Ovary (tissue), 9 donors: ENCODE results near the gene ZNF541. TPM values are rescaled to one million over a fixed set of nuclear protein-coding genes. Genes with fewer than 3 reads are reported as not detected.

Experiments used
- DNase-seq, 5 donors: peaks; one replicate each; pipeline ENCODE4 v3.0.0-alpha.2; 2019 to 2020
- H3K27ac ChIP-seq, 2 donors: fragments of 200-600 bp; one replicate each; pipeline versions ENCODE4 v1.5.1 to v1.8.0; 2019 to 2022
- H3K27me3 ChIP-seq: fragments of 200-600 bp; one replicate; pipeline ENCODE4 v1.8.0; 2022
- H3K36me3 ChIP-seq: fragments of 200-600 bp; sonication (generic); one replicate; pipeline ENCODE4 v1.5.1; 2019
- H3K4me1 ChIP-seq: one replicate; pipeline ENCODE4 v1.8.1; 2013; ENCODE audit warnings: mild to moderate bottlenecking, moderate library complexity; ENCODE audit not compliant: insufficient read depth
- H3K4me3 ChIP-seq: fragments of 200-600 bp; sonication (generic); one replicate; pipeline ENCODE4 v1.5.1; 2017
- H3K9me3 ChIP-seq, 2 donors: fragments of 200-600 bp in 1 of 2; sonication (generic) in 1 of 2; one replicate each; pipeline versions ENCODE4 v1.5.1 to v1.8.1; 2013 to 2019; ENCODE audit warnings: mild to moderate bottlenecking in 1 of 2, moderate library complexity in 1 of 2
- EP300 ChIP-seq: sonication (generic); formaldehyde crosslinking; IDR thresholded peaks from one replicate; pipeline ENCODE4 v1.6.1; 2017; ENCODE audit warnings: antibody characterized with exemption
- POLR2A ChIP-seq: fragments of 450-650 bp; IDR thresholded peaks from one replicate; pipeline ENCODE4 v1.6.1; 2017; ENCODE audit warnings: antibody characterized with exemption, mild to moderate bottlenecking, moderate library complexity
- WGBS, 3 donors: extraction: QIAGEN DNeasy Blood & Tissue Kit in 1 of 3; methylation state at CpG; one replicate each; pipeline versions ENCODE4 v1.1.5 to v1.1.7; 2013 to 2017; 5-methylcytosine and 5-hydroxymethylcytosine counted together
- intact Hi-C, 4 donors: fragments of 100-400 bp; cut with DNase I; formaldehyde crosslinking; loops; one replicate each; pipeline versions ENCODE4 v1.11.0 to v1.15.1; 2022 to 2023
- polyA plus RNA-seq, 2 donors: library from polyadenylated mRNA; stranded (reverse); fragments of 200-250 nt in 1 of 2; fragments of 350-450 nt in 1 of 2; fragmentation: Illumina TruSeq in 1 of 2; extraction: RNeasy Lipid Tissue Mini Kit (QIAGEN cat#74804) in 1 of 2; gene quantifications; one replicate each; pipeline ENCODE4 v1.2.3, GENCODE V29; 2013 to 2014
- total RNA-seq, 7 donors: library from RNA; depleted of rRNA in 2 of 7; stranded (reverse); fragments of >200 nt in 2 of 7; fragmentation: NEBNext Ultra II Directional in 3 of 7; extraction: Animal tissue kit (Norgen Biotek cat#: 25700) in 3 of 7; gene quantifications; one replicate each; pipeline versions ENCODE4 v1.1.0 to v1.2.4, GENCODE V29; 2016 to 2023
- TF ChIP-seq, protein P1 (sequence below), 3 donors: fragments of 450-650 bp in 2 of 3; fragments of 200-600 bp in 1 of 3; IDR thresholded peaks; one replicate each; pipeline versions ENCODE4 v1.5.1 to v1.8.0; 2016 to 2022; ENCODE audit warnings: antibody characterized with exemption in 3 of 3, mild to moderate bottlenecking in 1 of 3
- donor health status: DM: no; HTN: no; CAD: no; lungs with moderate emphysema.
- donor health status: DM: no; HTN: no; CAD: no.
- donor health status: Bipolar disorder and iron deficiency.
- donor health status: DM: yes; HTN: yes; CAD: no.
- donor health status: DM: no; HTN: no; CAD: no.
- donor health status: DM: yes; HTN: yes; CAD: no.

Gene ZNF541
- total and polyA plus RNA-seq, 9 donors, result 0.62 to 2.5 (median 1.5) TPM

DNA sequence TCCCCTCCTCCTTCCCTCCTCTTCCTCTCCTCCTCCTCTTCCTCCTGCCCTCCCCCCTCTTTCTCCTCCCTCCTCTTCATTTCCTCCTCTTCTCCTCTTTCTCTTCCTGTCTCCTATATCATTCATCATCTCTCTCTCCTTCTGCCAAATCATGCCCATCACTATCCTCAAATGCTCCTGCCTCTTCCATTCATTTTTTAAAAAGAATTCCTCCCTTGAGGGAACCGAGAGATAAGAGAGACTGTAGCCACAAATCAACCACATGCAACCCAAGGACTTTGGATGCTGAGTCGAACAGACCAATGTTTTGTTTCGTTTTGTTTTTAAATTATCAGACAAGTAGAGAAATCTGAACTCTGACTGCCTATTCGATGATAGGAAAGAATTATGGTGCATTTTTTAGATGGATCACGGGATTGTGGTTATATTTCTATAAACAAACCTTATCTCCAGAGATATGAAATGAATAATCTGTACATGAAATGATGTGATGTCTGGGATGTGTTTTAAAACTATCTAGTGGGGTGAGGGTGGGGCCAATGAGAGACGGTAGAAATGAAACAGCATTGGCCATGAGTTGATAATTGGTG is 9.5 kb upstream of the ZNF541 start:
- H3K9me3 ChIP-seq, result no peaks in the 10 kb centered on the region
- 3 to 6% (median 4%) methylated on average over 6 of the region's 6 CpGs for WGBS, 3 donors
- intact Hi-C loops, result no loop called here
- DNase-seq, result no peak
- no peaks in the 10 kb centered on the region for H3K4me1 ChIP-seq
- H3K27ac ChIP-seq, result no peak overlapping the region
- H3K4me3 ChIP-seq, result no peak overlapping the region
- H3K27me3 ChIP-seq, result no peaks in the 10 kb centered on the region
- TF ChIP-seq EP300 (no peak), POLR2A (no peak)
- TF ChIP-seq, protein P1, sequence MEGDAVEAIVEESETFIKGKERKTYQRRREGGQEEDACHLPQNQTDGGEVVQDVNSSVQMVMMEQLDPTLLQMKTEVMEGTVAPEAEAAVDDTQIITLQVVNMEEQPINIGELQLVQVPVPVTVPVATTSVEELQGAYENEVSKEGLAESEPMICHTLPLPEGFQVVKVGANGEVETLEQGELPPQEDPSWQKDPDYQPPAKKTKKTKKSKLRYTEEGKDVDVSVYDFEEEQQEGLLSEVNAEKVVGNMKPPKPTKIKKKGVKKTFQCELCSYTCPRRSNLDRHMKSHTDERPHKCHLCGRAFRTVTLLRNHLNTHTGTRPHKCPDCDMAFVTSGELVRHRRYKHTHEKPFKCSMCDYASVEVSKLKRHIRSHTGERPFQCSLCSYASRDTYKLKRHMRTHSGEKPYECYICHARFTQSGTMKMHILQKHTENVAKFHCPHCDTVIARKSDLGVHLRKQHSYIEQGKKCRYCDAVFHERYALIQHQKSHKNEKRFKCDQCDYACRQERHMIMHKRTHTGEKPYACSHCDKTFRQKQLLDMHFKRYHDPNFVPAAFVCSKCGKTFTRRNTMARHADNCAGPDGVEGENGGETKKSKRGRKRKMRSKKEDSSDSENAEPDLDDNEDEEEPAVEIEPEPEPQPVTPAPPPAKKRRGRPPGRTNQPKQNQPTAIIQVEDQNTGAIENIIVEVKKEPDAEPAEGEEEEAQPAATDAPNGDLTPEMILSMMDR (IDR thresholded peaks at IDR 0.05), result no peak
- H3K36me3 ChIP-seq, result no peaks in the 10 kb centered on the region

DNA sequence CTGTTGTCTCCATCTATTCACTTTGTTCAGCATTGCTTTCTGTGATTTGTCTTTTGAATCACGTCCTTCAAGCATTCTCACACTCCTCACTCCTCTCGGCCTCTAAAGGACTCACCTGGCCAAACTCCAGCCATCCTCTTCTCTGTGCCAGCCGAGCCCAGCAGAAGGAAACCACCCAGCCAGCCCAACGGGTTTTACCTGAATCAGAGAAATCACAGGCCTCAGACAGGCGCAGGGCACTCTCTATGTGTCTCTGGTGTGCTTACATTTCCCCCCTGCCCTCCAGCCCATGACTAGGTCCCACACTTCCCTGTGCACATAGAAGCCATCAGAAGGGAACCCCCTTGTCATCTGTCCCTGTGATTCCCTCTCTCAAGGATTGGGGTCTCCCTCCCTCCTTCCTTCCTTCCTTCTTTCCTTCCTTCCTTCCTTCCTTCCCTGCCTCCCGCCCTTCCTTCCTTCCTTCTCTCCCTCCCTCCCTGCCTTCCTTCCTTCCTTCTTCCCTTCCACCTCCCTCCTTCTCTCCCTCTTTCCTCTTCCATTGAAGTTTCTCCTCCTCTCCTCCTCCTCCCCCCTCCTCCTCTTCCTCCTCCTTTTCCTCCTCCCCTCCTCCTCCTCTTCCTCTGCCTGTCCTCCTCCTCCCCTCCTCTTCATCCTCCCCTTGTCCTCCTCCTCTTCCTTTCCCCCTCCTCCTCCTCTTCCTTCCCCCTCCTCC is 8.8 kb upstream of the ZNF541 start:
- Histone ChIP-seq H3K27ac (no peak overlapping the region), H3K9me3 (no peaks in the 10 kb centered on the region), H3K36me3 (no peaks in the 10 kb centered on the region), H3K27me3 (no peaks in the 10 kb centered on the region), H3K4me1 (no peaks in the 10 kb centered on the region), H3K4me3 (no peak overlapping the region)
- 50 to 57% (median 51%) methylated on average over 6 of the region's 6 CpGs for WGBS, 3 donors
- TF ChIP-seq, protein P1 (IDR thresholded peaks at IDR 0.05), result no peak
- TF ChIP-seq POLR2A (no peak), EP300 (no peak)
- no peak for DNase-seq
- intact Hi-C loops, result no loop called here

DNA sequence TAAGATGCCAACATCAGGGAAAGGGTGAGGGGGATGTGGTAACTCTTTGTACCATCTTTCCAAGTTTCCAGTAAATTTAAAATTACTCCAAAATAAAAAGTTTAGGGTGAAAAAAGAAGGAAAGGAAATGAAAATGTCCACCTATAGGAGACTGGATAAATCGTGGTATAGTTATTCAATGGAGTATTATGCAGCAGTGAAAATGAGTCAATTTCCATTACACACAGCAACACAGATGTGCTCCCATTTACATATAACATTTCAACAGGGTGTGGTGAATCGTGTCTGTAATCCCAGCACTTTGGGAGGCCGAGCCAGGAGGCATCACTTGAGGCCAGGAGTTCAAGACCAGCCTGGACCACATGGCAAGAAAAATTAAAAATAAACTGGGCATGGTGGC is 7.4 kb upstream of the ZNF541 start:
- H3K9me3 ChIP-seq, result no peaks in the 10 kb centered on the region
- intact Hi-C loops, result no loop called here

DNA sequence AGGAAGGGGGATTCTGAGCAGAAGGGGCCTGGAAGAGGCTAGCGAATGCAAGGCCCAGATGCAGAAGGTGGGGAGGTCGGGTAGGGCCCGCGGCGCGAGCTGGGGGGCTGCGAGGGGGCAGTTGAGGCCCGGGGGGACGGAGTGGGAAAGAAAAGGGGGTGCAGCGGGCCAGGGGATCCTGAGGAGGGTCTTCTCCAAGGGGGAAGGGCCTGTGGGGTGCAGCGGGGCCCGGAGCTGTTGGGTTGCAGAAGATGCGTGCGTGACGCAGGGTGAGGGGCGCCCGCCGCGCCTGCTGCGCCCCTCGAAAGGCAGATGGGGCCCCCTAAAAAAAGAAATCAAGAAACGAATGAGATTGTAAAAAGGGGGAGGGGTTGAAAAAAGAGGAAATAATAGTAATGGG is 313 bp downstream of the ZNF541 start:
- intact Hi-C loops, result no loop called here
- Histone ChIP-seq H3K9me3 (no peaks in the 10 kb centered on the region), H3K27me3 (no peaks in the 10 kb centered on the region), H3K27ac (no peak overlapping the region), H3K36me3 (no peaks in the 10 kb centered on the region), H3K4me3 (no peak overlapping the region), H3K4me1 (no peaks in the 10 kb centered on the region)
- TF ChIP-seq EP300 (no peak), POLR2A (no peak)
- TF ChIP-seq, protein P1 (IDR thresholded peaks at IDR 0.05), result no peak
- 70 to 73% (median 70%) methylated on average over 22 of the region's 22 CpGs for WGBS, 3 donors
- no peak for DNase-seq

More for the DNA sequence above, 7.4 kb upstream of the ZNF541 start:
- Histone ChIP-seq H3K27ac (no peak overlapping the region), H3K36me3 (no peaks in the 10 kb centered on the region), H3K4me1 (no peaks in the 10 kb centered on the region), H3K4me3 (no peak overlapping the region), H3K27me3 (no peaks in the 10 kb centered on the region)
- no peak for TF ChIP-seq POLR2A
- TF ChIP-seq, protein P1 (IDR thresholded peaks at IDR 0.05), result no peak
- TF ChIP-seq EP300, result no peak
- WGBS, 3 donors, result 89 to 97% (median 90%) methylated on average over 3 of the region's 3 CpGs
- DNase-seq, result no peak
